GM12878 (cell line): Measurements from ENCODE around the gene MELTF.

Source experiments
- HDAC6 ChIP-seq: fragments of 200-600 bp; sonication (generic); IDR thresholded peaks from one replicate; pipeline ENCODE4 v1.8.0; 2017; ENCODE audit warnings: antibody characterized with exemption; ENCODE audit not compliant: unreplicated experiment
- KDM1A ChIP-seq: fragments of 200-600 bp; sonication (generic); IDR thresholded peaks from 2 replicates; pipeline ENCODE4 v1.6.1; 2016; ENCODE audit warnings: borderline replicate concordance
- POLR2A ChIP-seq: IDR thresholded peaks from 2 replicates; pipeline ENCODE4 v1.6.1; 2011; ENCODE audit warnings: low read depth, mild to moderate bottlenecking, low read length
- POLR2AphosphoS2 ChIP-seq: IDR thresholded peaks from 2 replicates; pipeline ENCODE4 v1.6.1; 2011; ENCODE audit warnings: low read depth, mild to moderate bottlenecking, low read length, improper control_type of control experiment, moderate library complexity
- RAD21 ChIP-seq: IDR thresholded peaks from 2 replicates; pipeline ENCODE4 v1.6.1; 2011; ENCODE audit warnings: mild to moderate bottlenecking, low read depth, low read length, moderate library complexity; ENCODE audit not compliant: insufficient read depth
- SUZ12 ChIP-seq: fragments of 200-600 bp; sonication (generic); IDR thresholded peaks from one replicate; pipeline ENCODE4 v1.6.1; 2018; ENCODE audit warnings: antibody characterized with exemption, mild to moderate bottlenecking; ENCODE audit not compliant: unreplicated experiment
- ZNF592 ChIP-seq: fragments of 450-650 bp; IDR thresholded peaks from 2 replicates; pipeline ENCODE4 v1.6.1; 2017; ENCODE audit warnings: mild to moderate bottlenecking, moderate library complexity
- TF ChIP-seq, protein P1 (sequence below), 3 experiments: IDR thresholded peaks in 2 of 3; conservative IDR thresholded peaks in 1 of 3; 2 replicates each; pipeline ENCODE4 v1.5.1; 2011; ENCODE audit warnings: low read depth in 3 of 3, low read length in 3 of 3, mild to moderate bottlenecking in 3 of 3, control low read depth in 2 of 3, moderate library complexity in 2 of 3, inconsistent platforms in 1 of 3, mixed read lengths in 1 of 3; ENCODE audit not compliant: control insufficient read depth in 2 of 3, insufficient read depth in 1 of 3; ENCODE audit errors: extremely low read depth in 1 of 3
- TF ChIP-seq, protein P2 (sequence below): IDR thresholded peaks from 2 replicates; pipeline ENCODE4 v1.6.1; 2011; ENCODE audit warnings: borderline replicate concordance, low read depth, mild to moderate bottlenecking, moderate library complexity, mixed read lengths, low read length; ENCODE audit not compliant: insufficient read depth; ENCODE audit errors: extremely low read length

- TF ChIP-seq KDM1A (no peak), HDAC6 (no peak), RAD21 (no peak), ZNF592 (no peak), POLR2A (no peak), SUZ12 (no peak), POLR2AphosphoS2 (no peak)
- TF ChIP-seq, protein P1, sequence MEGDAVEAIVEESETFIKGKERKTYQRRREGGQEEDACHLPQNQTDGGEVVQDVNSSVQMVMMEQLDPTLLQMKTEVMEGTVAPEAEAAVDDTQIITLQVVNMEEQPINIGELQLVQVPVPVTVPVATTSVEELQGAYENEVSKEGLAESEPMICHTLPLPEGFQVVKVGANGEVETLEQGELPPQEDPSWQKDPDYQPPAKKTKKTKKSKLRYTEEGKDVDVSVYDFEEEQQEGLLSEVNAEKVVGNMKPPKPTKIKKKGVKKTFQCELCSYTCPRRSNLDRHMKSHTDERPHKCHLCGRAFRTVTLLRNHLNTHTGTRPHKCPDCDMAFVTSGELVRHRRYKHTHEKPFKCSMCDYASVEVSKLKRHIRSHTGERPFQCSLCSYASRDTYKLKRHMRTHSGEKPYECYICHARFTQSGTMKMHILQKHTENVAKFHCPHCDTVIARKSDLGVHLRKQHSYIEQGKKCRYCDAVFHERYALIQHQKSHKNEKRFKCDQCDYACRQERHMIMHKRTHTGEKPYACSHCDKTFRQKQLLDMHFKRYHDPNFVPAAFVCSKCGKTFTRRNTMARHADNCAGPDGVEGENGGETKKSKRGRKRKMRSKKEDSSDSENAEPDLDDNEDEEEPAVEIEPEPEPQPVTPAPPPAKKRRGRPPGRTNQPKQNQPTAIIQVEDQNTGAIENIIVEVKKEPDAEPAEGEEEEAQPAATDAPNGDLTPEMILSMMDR (IDR thresholded peaks at IDR 0.05 in 2 of 3, conservative IDR thresholded peaks at IDR 0.05 in 1 of 3; ENCODE audit: control insufficient read depth in 2 of 3, extremely low read depth in 1 of 3, insufficient read depth in 1 of 3, low read depth in 3 of 3, low read length in 3 of 3) = no peak
- TF ChIP-seq, protein P2, sequence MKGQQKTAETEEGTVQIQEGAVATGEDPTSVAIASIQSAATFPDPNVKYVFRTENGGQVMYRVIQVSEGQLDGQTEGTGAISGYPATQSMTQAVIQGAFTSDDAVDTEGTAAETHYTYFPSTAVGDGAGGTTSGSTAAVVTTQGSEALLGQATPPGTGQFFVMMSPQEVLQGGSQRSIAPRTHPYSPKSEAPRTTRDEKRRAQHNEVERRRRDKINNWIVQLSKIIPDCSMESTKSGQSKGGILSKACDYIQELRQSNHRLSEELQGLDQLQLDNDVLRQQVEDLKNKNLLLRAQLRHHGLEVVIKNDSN = no peak
Observed at GRCh38 chr3:197014024-197014423, 15.6 kb downstream of the MELTF start.
